Neural cell (in vitro differentiated cells): Measurements from ENCODE around the gene CNTNAP5.

Experiments
- EP300 ChIP-seq: fragments of 450-650 bp; conservative IDR thresholded peaks from 2 replicates; pipeline ENCODE4 v1.6.1; 2014; ENCODE audit warnings: antibody characterized with exemption, mild to moderate bottlenecking, moderate library complexity; ENCODE audit not compliant: poor library complexity, severe bottlenecking
- EZH2 ChIP-seq: fragments of 200-600, 300-800 bp; shearing (Covaris generic), sonication (generic); IDR thresholded peaks from 2 replicates; pipeline ENCODE4 v1.6.1; 2014; ENCODE audit warnings: antibody characterized with exemption, low read length, borderline replicate concordance, mild to moderate bottlenecking; ENCODE audit not compliant: insufficient read depth, poor library complexity, severe bottlenecking
- MXI1 ChIP-seq: fragments of 450-650 bp; conservative IDR thresholded peaks from 2 replicates; pipeline ENCODE4 v1.6.1; 2014; ENCODE audit warnings: antibody characterized with exemption, mild to moderate bottlenecking; ENCODE audit not compliant: poor library complexity, severe bottlenecking
- POLR2AphosphoS5 ChIP-seq: IDR thresholded peaks from 2 replicates; pipeline ENCODE4 v1.6.1; 2012
- RAD21 ChIP-seq: fragments of 450-650 bp; conservative IDR thresholded peaks from 2 replicates; pipeline ENCODE4 v1.6.1; 2014; ENCODE audit warnings: antibody characterized with exemption, mild to moderate bottlenecking, moderate library complexity
- TAF1 ChIP-seq: IDR thresholded peaks from 2 replicates; pipeline ENCODE4 v1.6.1; 2012; ENCODE audit warnings: low read depth
- TF ChIP-seq, protein P1 (sequence below): fragments of 450-650 bp; IDR thresholded peaks from 2 replicates; pipeline ENCODE4 v1.5.1; 2014; ENCODE audit warnings: antibody characterized with exemption, mild to moderate bottlenecking, moderate library complexity; ENCODE audit not compliant: poor library complexity, severe bottlenecking
- TF ChIP-seq, protein P2 (sequence below): IDR thresholded peaks from 2 replicates; pipeline ENCODE4 v1.6.1; 2012; ENCODE audit warnings: borderline replicate concordance

DNA sequence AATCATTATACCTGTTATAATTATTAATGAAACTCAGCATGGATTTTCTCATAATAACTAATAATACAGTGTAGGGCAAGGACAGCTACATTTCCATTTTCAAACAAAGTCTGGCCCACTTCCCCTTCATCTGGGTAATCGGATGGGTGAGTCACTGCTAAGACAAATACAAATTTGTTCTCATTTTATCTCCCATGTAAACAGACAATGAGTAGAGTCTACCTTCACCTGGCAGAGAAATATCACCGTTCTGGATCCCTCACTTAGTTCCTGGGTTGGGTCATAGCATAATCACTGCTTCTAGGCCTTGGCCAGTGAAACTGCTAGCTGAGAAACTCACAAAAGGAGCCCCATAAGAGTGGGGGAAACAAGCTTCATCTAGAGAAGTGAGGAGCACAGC lies 9.2 kb downstream of the CNTNAP5 start:
- TF ChIP-seq, protein P1, sequence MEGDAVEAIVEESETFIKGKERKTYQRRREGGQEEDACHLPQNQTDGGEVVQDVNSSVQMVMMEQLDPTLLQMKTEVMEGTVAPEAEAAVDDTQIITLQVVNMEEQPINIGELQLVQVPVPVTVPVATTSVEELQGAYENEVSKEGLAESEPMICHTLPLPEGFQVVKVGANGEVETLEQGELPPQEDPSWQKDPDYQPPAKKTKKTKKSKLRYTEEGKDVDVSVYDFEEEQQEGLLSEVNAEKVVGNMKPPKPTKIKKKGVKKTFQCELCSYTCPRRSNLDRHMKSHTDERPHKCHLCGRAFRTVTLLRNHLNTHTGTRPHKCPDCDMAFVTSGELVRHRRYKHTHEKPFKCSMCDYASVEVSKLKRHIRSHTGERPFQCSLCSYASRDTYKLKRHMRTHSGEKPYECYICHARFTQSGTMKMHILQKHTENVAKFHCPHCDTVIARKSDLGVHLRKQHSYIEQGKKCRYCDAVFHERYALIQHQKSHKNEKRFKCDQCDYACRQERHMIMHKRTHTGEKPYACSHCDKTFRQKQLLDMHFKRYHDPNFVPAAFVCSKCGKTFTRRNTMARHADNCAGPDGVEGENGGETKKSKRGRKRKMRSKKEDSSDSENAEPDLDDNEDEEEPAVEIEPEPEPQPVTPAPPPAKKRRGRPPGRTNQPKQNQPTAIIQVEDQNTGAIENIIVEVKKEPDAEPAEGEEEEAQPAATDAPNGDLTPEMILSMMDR, result no peak
- TF ChIP-seq EZH2 (no peak), MXI1 (no peak), RAD21 (no peak), EP300 (no peak), POLR2AphosphoS5 (no peak), TAF1 (no peak)
- TF ChIP-seq, protein P2, sequence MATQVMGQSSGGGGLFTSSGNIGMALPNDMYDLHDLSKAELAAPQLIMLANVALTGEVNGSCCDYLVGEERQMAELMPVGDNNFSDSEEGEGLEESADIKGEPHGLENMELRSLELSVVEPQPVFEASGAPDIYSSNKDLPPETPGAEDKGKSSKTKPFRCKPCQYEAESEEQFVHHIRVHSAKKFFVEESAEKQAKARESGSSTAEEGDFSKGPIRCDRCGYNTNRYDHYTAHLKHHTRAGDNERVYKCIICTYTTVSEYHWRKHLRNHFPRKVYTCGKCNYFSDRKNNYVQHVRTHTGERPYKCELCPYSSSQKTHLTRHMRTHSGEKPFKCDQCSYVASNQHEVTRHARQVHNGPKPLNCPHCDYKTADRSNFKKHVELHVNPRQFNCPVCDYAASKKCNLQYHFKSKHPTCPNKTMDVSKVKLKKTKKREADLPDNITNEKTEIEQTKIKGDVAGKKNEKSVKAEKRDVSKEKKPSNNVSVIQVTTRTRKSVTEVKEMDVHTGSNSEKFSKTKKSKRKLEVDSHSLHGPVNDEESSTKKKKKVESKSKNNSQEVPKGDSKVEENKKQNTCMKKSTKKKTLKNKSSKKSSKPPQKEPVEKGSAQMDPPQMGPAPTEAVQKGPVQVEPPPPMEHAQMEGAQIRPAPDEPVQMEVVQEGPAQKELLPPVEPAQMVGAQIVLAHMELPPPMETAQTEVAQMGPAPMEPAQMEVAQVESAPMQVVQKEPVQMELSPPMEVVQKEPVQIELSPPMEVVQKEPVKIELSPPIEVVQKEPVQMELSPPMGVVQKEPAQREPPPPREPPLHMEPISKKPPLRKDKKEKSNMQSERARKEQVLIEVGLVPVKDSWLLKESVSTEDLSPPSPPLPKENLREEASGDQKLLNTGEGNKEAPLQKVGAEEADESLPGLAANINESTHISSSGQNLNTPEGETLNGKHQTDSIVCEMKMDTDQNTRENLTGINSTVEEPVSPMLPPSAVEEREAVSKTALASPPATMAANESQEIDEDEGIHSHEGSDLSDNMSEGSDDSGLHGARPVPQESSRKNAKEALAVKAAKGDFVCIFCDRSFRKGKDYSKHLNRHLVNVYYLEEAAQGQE, result no peak
